NB4 (cell line): ENCODE data around the gene SUGP2.

Experiments
- MAX ChIP-seq: IDR thresholded peaks from 2 replicates; pipeline ENCODE4 v1.6.1; 2011; ENCODE audit warnings: low read depth, low read length
- TF ChIP-seq, protein P1 (sequence below): IDR thresholded peaks from one replicate; pipeline ENCODE4 v1.5.1; 2012; ENCODE audit warnings: low read depth, low read length

- TF ChIP-seq, protein P1, sequence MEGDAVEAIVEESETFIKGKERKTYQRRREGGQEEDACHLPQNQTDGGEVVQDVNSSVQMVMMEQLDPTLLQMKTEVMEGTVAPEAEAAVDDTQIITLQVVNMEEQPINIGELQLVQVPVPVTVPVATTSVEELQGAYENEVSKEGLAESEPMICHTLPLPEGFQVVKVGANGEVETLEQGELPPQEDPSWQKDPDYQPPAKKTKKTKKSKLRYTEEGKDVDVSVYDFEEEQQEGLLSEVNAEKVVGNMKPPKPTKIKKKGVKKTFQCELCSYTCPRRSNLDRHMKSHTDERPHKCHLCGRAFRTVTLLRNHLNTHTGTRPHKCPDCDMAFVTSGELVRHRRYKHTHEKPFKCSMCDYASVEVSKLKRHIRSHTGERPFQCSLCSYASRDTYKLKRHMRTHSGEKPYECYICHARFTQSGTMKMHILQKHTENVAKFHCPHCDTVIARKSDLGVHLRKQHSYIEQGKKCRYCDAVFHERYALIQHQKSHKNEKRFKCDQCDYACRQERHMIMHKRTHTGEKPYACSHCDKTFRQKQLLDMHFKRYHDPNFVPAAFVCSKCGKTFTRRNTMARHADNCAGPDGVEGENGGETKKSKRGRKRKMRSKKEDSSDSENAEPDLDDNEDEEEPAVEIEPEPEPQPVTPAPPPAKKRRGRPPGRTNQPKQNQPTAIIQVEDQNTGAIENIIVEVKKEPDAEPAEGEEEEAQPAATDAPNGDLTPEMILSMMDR: no peak
- TF ChIP-seq MAX: no peak
These were observed 29.2 kb downstream of the SUGP2 start for GRCh38 chr19:19004144-19004543.
